PC-3 (cell line): ENCODE measurements around the gene STAB2. TPM values are rescaled to one million over a fixed set of nuclear protein-coding genes. Genes with fewer than 3 reads are reported as not detected.

Experiments
- ATAC-seq: fragments of 200-7000 bp; cut with Tn5 transposase; 2 replicates; pipeline ENCODE4 v1.9.1; 2020; ENCODE audit warnings: mild to moderate bottlenecking, moderate library complexity
- BruUV-seq: library from RNA; stranded (reverse); fragments of 400-500 nt; replicated peaks from 2 replicates; lab custom pipeline; 2021; lab: Mats Ljungman, UMichigan
- CTCF ChIA-PET: fragments of 300-600 bp; sonication (Branson Sonifier 250); formaldehyde crosslinking; loops from one replicate; lab custom pipeline; 2022; ENCODE audit warnings: antibody characterized with exemption; lab: Charles Lee
- POLR2A ChIA-PET: fragments of 300-600 bp; sonication (Branson Sonifier 250); formaldehyde crosslinking; loops from one replicate; lab custom pipeline; 2022; ENCODE audit warnings: antibody characterized with exemption; ENCODE audit not compliant: unreplicated experiment; lab: Charles Lee
- DNase-seq: peaks from one replicate; pipeline ENCODE4 v3.0.0-alpha.2; 2015
- H2AFZ ChIP-seq: fragments of 300-600 bp; sonication (generic); 2 replicates; pipeline ENCODE4 v1.6.0; 2016; ENCODE audit warnings: antibody characterized with exemption, low read length
- H3F3A ChIP-seq: fragments of 300-600 bp; sonication (generic); one replicate; pipeline ENCODE4 v1.6.0; 2017; ENCODE audit warnings: antibody characterized with exemption, low read length, control low read depth, mild to moderate bottlenecking; ENCODE audit not compliant: unreplicated experiment
- H3K27ac ChIP-seq: fragments of 300-600 bp; sonication (generic); 2 replicates; pipeline ENCODE4 v1.5.1; 2016; ENCODE audit warnings: mild to moderate bottlenecking, low read length
- H3K27me3 ChIP-seq: fragments of 300-600 bp; sonication (generic); 2 replicates; pipeline ENCODE4 v1.6.1; 2016; ENCODE audit warnings: low read length, mixed read lengths
- H3K36me3 ChIP-seq: fragments of 300-600 bp; sonication (generic); 2 replicates; pipeline ENCODE4 v1.6.1; 2016; ENCODE audit warnings: low read depth, mixed run types, low read length, mixed read lengths
- H3K4me1 ChIP-seq: fragments of 300-600 bp; sonication (generic); 2 replicates; pipeline ENCODE4 v1.5.1; 2016; ENCODE audit warnings: low read length; ENCODE audit not compliant: insufficient read depth
- H3K4me2 ChIP-seq: fragments of 300-600 bp; sonication (generic); 2 replicates; pipeline ENCODE4 v1.6.0; 2016; ENCODE audit warnings: low read length
- H3K4me3 ChIP-seq: fragments of 300-600 bp; sonication (generic); 2 replicates; pipeline ENCODE4 v1.5.1; 2016; ENCODE audit warnings: mild to moderate bottlenecking, low read length, mixed read lengths
- H3K79me2 ChIP-seq: fragments of 300-600 bp; sonication (generic); 2 replicates; pipeline ENCODE4 v1.6.1; 2017; ENCODE audit warnings: low read length, mixed read lengths
- H3K9ac ChIP-seq: fragments of 300-600 bp; sonication (generic); 2 replicates; pipeline ENCODE4 v1.6.0; 2016; ENCODE audit warnings: mild to moderate bottlenecking, low read length
- H3K9me2 ChIP-seq: fragments of 300-600 bp; sonication (generic); replicated peaks from 2 replicates; pipeline ENCODE4 v1.6.1; 2016; ENCODE audit warnings: mixed run types, low read length, mixed read lengths
- H3K9me3 ChIP-seq: fragments of 300-600 bp; sonication (generic); 2 replicates; pipeline ENCODE4 v1.6.1; 2016; ENCODE audit warnings: low read length, mixed read lengths
- H4K20me1 ChIP-seq: fragments of 300-600 bp; sonication (generic); 2 replicates; pipeline ENCODE4 v1.6.1; 2016; ENCODE audit warnings: low read length, mixed read lengths
- EZH2 ChIP-seq: fragments of 300-600 bp; sonication (generic); IDR thresholded peaks from one replicate; pipeline ENCODE4 v1.6.1; 2017; ENCODE audit warnings: antibody characterized with exemption, mild to moderate bottlenecking, low read length; ENCODE audit not compliant: unreplicated experiment
- EZH2phosphoT487 ChIP-seq: fragments of 300-600 bp; sonication (generic); IDR thresholded peaks from 2 replicates; pipeline ENCODE4 v1.6.1; 2018; ENCODE audit warnings: mild to moderate bottlenecking, antibody characterized with exemption, low read length, borderline replicate concordance
- intact Hi-C: fragments of 100-400 bp; cut with micrococcal nuclease; formaldehyde crosslinking; loops from 2 replicates; pipeline ENCODE4 v1.9.0; 2023
- total RNA-seq: library from RNA; depleted of rRNA; stranded (reverse); fragments of >200 nt; gene quantifications from 2 replicates; pipeline ENCODE4 v1.2.3, GENCODE V29; 2014
- TF ChIP-seq, protein P1 (sequence below): fragments of 300-600 bp; sonication (generic); conservative IDR thresholded peaks from 2 replicates; pipeline ENCODE4 v1.5.1; 2017; ENCODE audit warnings: antibody characterized with exemption, low read depth, mild to moderate bottlenecking, low read length

The STAB2 gene
- total RNA-seq, 1 experiment from 2014 or later: not detected

DNA sequence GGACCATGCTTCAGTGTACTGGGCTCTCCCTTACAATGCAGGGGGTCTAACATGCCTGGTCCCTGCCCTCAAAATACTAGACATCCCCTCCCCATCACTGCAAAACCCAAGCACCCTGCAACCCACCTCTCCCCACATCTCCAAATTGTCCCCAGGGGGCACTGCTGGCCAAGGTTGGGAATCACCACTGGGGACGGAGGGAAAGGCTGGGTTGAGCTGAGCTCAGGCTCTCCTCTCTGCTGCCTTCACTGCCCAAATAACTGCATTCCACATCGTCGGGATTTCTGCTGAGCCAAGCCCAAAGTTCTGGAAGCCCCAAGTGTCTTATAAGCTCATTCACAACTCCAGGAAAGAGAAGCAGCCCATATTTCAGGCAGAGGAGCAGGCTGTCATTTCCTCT is 184.4 kb downstream of the STAB2 start:
- Histone ChIP-seq H3K27me3 (no peaks in the 10 kb centered on the region), H4K20me1 (no peaks in the 10 kb centered on the region), H3K9me2 (no peaks in the 10 kb centered on the region), H3K4me1 (no peaks in the 10 kb centered on the region), H2AFZ (no peak overlapping the region), H3K79me2 (no peaks in the 10 kb centered on the region), H3K9me3 (no peaks in the 10 kb centered on the region), H3K4me2 (no peak overlapping the region), H3K36me3 (peaks cover 7% of the 10 kb centered on the region; the same call in 1 of the 2 replicates), H3K9ac (no peak overlapping the region), H3F3A (no peaks in the 10 kb centered on the region), H3K27ac (no peak overlapping the region), H3K4me3 (no peak overlapping the region)
- POLR2A ChIA-PET: no interaction called here
- DNase-seq (peak; percentile 72), ATAC-seq (peak; percentile 91)
- intact Hi-C loops: loop anchor here (1.0 to 10.0 kb wide), 2 partner anchors 99 to 173 kb away; no protein-coding TSS in a partner anchor
- TF ChIP-seq, protein P1, sequence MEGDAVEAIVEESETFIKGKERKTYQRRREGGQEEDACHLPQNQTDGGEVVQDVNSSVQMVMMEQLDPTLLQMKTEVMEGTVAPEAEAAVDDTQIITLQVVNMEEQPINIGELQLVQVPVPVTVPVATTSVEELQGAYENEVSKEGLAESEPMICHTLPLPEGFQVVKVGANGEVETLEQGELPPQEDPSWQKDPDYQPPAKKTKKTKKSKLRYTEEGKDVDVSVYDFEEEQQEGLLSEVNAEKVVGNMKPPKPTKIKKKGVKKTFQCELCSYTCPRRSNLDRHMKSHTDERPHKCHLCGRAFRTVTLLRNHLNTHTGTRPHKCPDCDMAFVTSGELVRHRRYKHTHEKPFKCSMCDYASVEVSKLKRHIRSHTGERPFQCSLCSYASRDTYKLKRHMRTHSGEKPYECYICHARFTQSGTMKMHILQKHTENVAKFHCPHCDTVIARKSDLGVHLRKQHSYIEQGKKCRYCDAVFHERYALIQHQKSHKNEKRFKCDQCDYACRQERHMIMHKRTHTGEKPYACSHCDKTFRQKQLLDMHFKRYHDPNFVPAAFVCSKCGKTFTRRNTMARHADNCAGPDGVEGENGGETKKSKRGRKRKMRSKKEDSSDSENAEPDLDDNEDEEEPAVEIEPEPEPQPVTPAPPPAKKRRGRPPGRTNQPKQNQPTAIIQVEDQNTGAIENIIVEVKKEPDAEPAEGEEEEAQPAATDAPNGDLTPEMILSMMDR: peak; percentile 85
- TF ChIP-seq EZH2phosphoT487: no peak
- no TSS peak for BruUV-seq
- CTCF ChIA-PET: interaction anchor here (0.5 to 1.1 kb wide), 6 partner anchors 10 to 202 kb away, joined by 3 to 11 read pairs (median 3); no protein-coding TSS in a partner anchor

DNA sequence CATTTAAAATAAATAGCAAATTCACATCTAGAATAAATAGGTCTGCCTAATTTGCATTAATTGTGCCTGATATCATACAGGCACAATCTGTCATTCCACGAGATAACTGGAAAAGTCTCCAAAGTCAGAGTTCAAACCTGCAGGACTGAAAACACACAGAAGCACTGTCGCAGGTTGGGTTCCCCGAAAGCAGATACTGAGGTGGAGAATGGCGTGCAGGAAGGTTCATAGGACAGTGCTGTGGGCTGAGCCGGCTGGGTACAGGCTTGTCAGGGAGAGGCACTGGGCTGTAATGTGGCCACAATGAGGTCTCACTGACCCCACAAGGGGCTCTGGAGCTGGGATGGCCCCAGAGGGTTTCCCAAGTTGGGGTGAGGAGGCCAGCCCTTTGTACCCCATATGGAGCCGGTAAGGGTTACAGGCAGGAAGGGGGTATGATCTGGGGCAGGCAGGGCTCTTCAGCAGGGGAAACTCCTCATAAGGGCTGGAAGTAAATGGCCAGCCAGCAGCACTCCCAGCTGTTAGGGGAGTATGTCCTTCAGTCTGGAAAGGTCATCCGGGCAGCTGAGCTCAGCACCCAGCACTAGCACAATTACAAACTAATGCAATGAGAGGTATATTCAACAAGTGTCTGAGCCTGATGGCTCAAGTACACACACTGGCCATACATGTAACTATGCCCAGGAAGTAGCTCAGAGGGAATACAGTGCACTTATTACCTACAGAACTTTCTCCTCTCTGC is 185.5 kb downstream of the STAB2 start:
- intact Hi-C loops: loop anchor here (10.0 kb wide), 1 partner anchor 172 kb away; no protein-coding TSS in a partner anchor
- no peaks in the 10 kb centered on the region for H4K20me1 ChIP-seq
- BruUV-seq: no TSS peak
- no peaks in the 10 kb centered on the region for H3K9me3 ChIP-seq
- H3K79me2 ChIP-seq: no peaks in the 10 kb centered on the region
- H2AFZ ChIP-seq: no peak overlapping the region
- DNase-seq: no peak
- no peak for TF ChIP-seq EZH2phosphoT487
- no peak for TF ChIP-seq EZH2
- TF ChIP-seq, protein P1: no peak
- H3K9me2 ChIP-seq: no peaks in the 10 kb centered on the region
- H3K36me3 ChIP-seq: peaks cover 17% of the 10 kb centered on the region
- no peak overlapping the region for H3K9ac ChIP-seq
- ChIA-PET CTCF (no interaction called here), POLR2A (no interaction called here)
- no peak overlapping the region for H3K4me3 ChIP-seq
- no peak overlapping the region for H3K27ac ChIP-seq
- H3K4me1 ChIP-seq: no peaks in the 10 kb centered on the region
- ATAC-seq: no peak; the same call in 1 of the 2 replicates
- H3K4me2 ChIP-seq: no peak overlapping the region
- H3F3A ChIP-seq: no peaks in the 10 kb centered on the region
- H3K27me3 ChIP-seq: no peaks in the 10 kb centered on the region
